Measurements from ENCODE around the gene ZCCHC9.
"Not testable (repeated sequence)": the region's sequence is repeated elsewhere in the genome, so short reads cannot be mapped to it uniquely, and the experiment has no call there.

Gene ZCCHC9

DNA sequence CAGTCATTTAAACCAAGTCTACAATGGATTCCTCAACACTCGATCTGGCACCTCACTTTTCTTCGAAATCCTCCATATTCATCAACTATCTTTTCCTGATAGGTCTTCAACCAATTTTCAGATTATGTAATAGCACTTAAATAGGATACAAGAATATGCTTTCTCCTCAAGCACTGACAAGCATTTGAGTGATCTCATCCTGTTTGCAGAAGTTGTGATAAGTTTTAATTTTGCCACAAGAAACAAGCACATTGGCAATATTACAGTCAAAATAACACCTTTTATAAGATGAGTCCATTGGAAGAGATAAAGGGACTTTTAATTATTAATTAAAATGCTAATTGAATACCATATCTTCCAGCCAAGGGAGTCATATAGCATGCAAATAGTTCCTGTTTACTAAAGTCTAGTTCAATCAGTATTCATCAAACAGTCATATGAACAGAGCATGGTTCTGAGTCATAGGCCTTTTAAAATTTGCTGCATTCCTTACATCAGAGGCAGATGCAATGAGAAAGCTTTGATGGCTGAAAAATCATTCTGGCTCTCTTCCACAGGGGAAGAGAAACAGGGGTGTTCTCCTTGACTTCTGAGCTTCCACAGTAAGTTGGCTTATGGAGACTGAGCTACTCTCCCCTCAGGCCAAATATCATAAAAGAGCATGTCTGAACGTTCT is 32.7 kb upstream of the ZCCHC9 start:
- Histone ChIP-seq H3K27me3 (ENCODE audit: control insufficient read depth in 3 of 3, insufficient read depth in 3 of 3, low read depth in 1 of 3, low read length in 3 of 3) (no peaks in the 10 kb centered on the region), H2BK15ac (ENCODE audit: low read length) (no peak overlapping the region), H3K23ac (ENCODE audit: low read depth, low read length, poor library complexity) (no peak overlapping the region), H4K91ac (ENCODE audit: low read depth, low read length, poor library complexity) (no peak overlapping the region), H3K9me3 (replicated peaks in 1 of 2; ENCODE audit: control insufficient read depth in 2 of 2, insufficient read depth in 1 of 2, low read depth in 1 of 2, low read length in 2 of 2) (peaks cover 0 to 11% of the 10 kb centered on the region in 2 donors), H3K79me1 (ENCODE audit: low read depth, low read length) (peaks cover 5% of the 10 kb centered on the region), H2BK5ac (ENCODE audit: low read length) (no peak overlapping the region), H3K4me3 (ENCODE audit: low read length in 2 of 2) (no peak overlapping the region), H3K4me2 (ENCODE audit: insufficient read depth, low read length, poor library complexity, severe bottlenecking) (no peak overlapping the region), H2AK5ac (ENCODE audit: low read depth, low read length) (no peak overlapping the region), H3K9ac (ENCODE audit: low read depth, low read length, poor library complexity) (no peak overlapping the region), H3K4me1 (ENCODE audit: control insufficient read depth in 2 of 2, insufficient read depth in 1 of 2, low read depth in 1 of 2, low read length in 2 of 2) (peaks cover 0 to 4% of the 10 kb centered on the region in 2 donors), H2BK120ac (ENCODE audit: low read depth, low read length) (no peak overlapping the region), H2BK12ac (ENCODE audit: low read length) (no peak overlapping the region), H3K14ac (ENCODE audit: low read length) (no peak overlapping the region), H3K4ac (ENCODE audit: low read length) (no peak overlapping the region), H2AFZ (ENCODE audit: low read length) (no peak overlapping the region), H3K36me3 (replicated peaks in 1 of 2; ENCODE audit: control insufficient read depth in 2 of 2, insufficient read depth in 2 of 2, low read length in 2 of 2) (no peaks in the 10 kb centered on the region), H3K18ac (ENCODE audit: low read length) (no peak overlapping the region), H3K27ac (replicated peaks; ENCODE audit: low read length) (no peak overlapping the region), H4K8ac (ENCODE audit: low read depth, low read length) (no peak overlapping the region)
- WGBS, 2 donors (ENCODE audit: extremely low coverage in 2 of 2, insufficient read length in 2 of 2, insufficient replicate concordance in 1 of 2): 80% methylated on average over 1 of the region's 3 CpGs; no CpG with 5 or more reads in 1 of the 2 donors
- DNase-seq (ENCODE audit: low spot score): no peak

GRCh38 chr5:81269751-81270393 is 31.5 kb upstream of the ZCCHC9 start:
- Histone ChIP-seq H3K9me3 (replicated peaks in 1 of 2; ENCODE audit: control insufficient read depth in 2 of 2, insufficient read depth in 1 of 2, low read depth in 1 of 2, low read length in 2 of 2) (peaks cover 0 to 11% of the 10 kb centered on the region in 2 donors), H3K14ac (ENCODE audit: low read length) (no peak overlapping the region), H2AK5ac (ENCODE audit: low read depth, low read length) (no peak overlapping the region), H3K4me3 (ENCODE audit: low read length in 2 of 2) (no peak overlapping the region), H3K79me1 (ENCODE audit: low read depth, low read length) (peaks cover 5% of the 10 kb centered on the region), H3K4me2 (ENCODE audit: insufficient read depth, low read length, poor library complexity, severe bottlenecking) (no peak overlapping the region), H2BK120ac (ENCODE audit: low read depth, low read length) (no peak overlapping the region), H3K36me3 (replicated peaks in 1 of 2; ENCODE audit: control insufficient read depth in 2 of 2, insufficient read depth in 2 of 2, low read length in 2 of 2) (no peaks in the 10 kb centered on the region), H3K4me1 (ENCODE audit: control insufficient read depth in 2 of 2, insufficient read depth in 1 of 2, low read depth in 1 of 2, low read length in 2 of 2) (peaks cover 0 to 4% of the 10 kb centered on the region in 2 donors), H2BK5ac (ENCODE audit: low read length) (no peak overlapping the region), H4K8ac (ENCODE audit: low read depth, low read length) (no peak overlapping the region), H2AFZ (ENCODE audit: low read length) (no peak overlapping the region), H3K27me3 (ENCODE audit: control insufficient read depth in 3 of 3, insufficient read depth in 3 of 3, low read depth in 1 of 3, low read length in 3 of 3) (no peaks in the 10 kb centered on the region), H3K4ac (ENCODE audit: low read length) (no peak overlapping the region), H4K91ac (ENCODE audit: low read depth, low read length, poor library complexity) (no peak overlapping the region), H2BK15ac (ENCODE audit: low read length) (no peak overlapping the region), H3K9ac (ENCODE audit: low read depth, low read length, poor library complexity) (no peak overlapping the region), H3K23ac (ENCODE audit: low read depth, low read length, poor library complexity) (no peak overlapping the region), H3K18ac (ENCODE audit: low read length) (peak overlapping the region; percentile 3), H2BK12ac (ENCODE audit: low read length) (no peak overlapping the region), H3K27ac (replicated peaks; ENCODE audit: low read length) (peak overlapping the region; percentile 15)
- no CpG with 5 or more reads among the region's 8 CpGs for WGBS, 2 donors (ENCODE audit: extremely low coverage in 2 of 2, insufficient read length in 2 of 2, insufficient replicate concordance in 1 of 2)
- no peak for DNase-seq (ENCODE audit: low spot score)

DNA sequence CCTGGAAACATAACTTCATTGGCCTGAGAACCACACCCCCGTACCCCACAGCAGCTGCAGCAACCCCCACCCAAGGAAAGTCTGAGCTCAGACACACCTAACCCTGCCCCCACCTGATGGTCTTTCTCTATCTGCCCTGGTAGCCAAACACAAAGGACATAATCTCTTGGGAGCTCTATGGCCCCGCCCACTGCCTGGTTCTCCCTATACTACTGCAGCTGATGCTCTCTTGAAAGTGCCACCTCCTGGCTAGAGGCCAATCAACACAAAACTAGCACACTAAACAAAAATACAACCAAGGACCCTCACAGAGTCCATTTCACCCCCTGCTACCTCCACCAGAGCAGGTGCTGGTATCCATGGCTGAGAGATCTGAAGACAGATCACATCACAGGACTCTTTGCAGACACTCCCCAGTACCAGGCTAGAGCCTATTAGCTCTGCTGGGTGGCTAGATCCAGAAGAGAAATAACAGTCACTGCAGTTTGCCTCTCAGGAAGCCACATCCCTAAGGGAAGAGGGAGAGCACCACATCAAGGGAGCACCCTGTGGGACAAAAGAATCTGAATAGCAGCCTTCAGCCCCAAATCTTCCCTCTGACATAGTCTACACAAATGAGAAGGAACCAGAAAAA is 30.9 kb upstream of the ZCCHC9 start:
- peak overlapping the region; percentile 3 for H3K18ac ChIP-seq (ENCODE audit: low read length)
- not testable (repeated sequence) for H3K79me1 ChIP-seq (ENCODE audit: low read depth, low read length); H2AFZ ChIP-seq (ENCODE audit: low read length); H3K4ac ChIP-seq (ENCODE audit: low read length); H3K36me3 ChIP-seq (replicated peaks in 1 of 2; ENCODE audit: control insufficient read depth in 2 of 2, insufficient read depth in 2 of 2, low read length in 2 of 2); H3K14ac ChIP-seq (ENCODE audit: low read length); H4K8ac ChIP-seq (ENCODE audit: low read depth, low read length); H3K23ac ChIP-seq (ENCODE audit: low read depth, low read length, poor library complexity); H2BK5ac ChIP-seq (ENCODE audit: low read length); H4K91ac ChIP-seq (ENCODE audit: low read depth, low read length, poor library complexity); H3K27me3 ChIP-seq (ENCODE audit: control insufficient read depth in 3 of 3, insufficient read depth in 3 of 3, low read depth in 1 of 3, low read length in 3 of 3); H2BK12ac ChIP-seq (ENCODE audit: low read length); H2AK5ac ChIP-seq (ENCODE audit: low read depth, low read length); DNase-seq (ENCODE audit: low spot score); H3K4me2 ChIP-seq (ENCODE audit: insufficient read depth, low read length, poor library complexity, severe bottlenecking); H3K4me3 ChIP-seq (ENCODE audit: low read length in 2 of 2); H3K4me1 ChIP-seq (ENCODE audit: control insufficient read depth in 2 of 2, insufficient read depth in 1 of 2, low read depth in 1 of 2, low read length in 2 of 2); H2BK120ac ChIP-seq (ENCODE audit: low read depth, low read length); H2BK15ac ChIP-seq (ENCODE audit: low read length); H3K9ac ChIP-seq (ENCODE audit: low read depth, low read length, poor library complexity)
- peak overlapping the region; percentile 15 for H3K27ac ChIP-seq (replicated peaks; ENCODE audit: low read length)
- no CpG with 5 or more reads among the region's 2 CpGs for WGBS, 2 donors (ENCODE audit: extremely low coverage in 2 of 2, insufficient read length in 2 of 2, insufficient replicate concordance in 1 of 2)
- peaks cover 0 to 13% of the 10 kb centered on the region in 2 donors for H3K9me3 ChIP-seq (replicated peaks in 1 of 2; ENCODE audit: control insufficient read depth in 2 of 2, insufficient read depth in 1 of 2, low read depth in 1 of 2, low read length in 2 of 2)

- Histone ChIP-seq H2AK5ac (ENCODE audit: low read depth, low read length) (no peak overlapping the region), H3K14ac (ENCODE audit: low read length) (no peak overlapping the region), H2BK15ac (ENCODE audit: low read length) (no peak overlapping the region), H2BK120ac (ENCODE audit: low read depth, low read length) (no peak overlapping the region), H4K8ac (ENCODE audit: low read depth, low read length) (no peak overlapping the region), H3K4me1 (ENCODE audit: control insufficient read depth in 2 of 2, insufficient read depth in 1 of 2, low read depth in 1 of 2, low read length in 2 of 2) (no peaks in the 10 kb centered on the region), H3K4me3 (ENCODE audit: low read length in 2 of 2) (no peak overlapping the region), H3K27me3 (ENCODE audit: control insufficient read depth in 3 of 3, insufficient read depth in 3 of 3, low read depth in 1 of 3, low read length in 3 of 3) (no peaks in the 10 kb centered on the region), H3K18ac (ENCODE audit: low read length) (no peak overlapping the region), H3K27ac (replicated peaks; ENCODE audit: low read length) (no peak overlapping the region), H3K9ac (ENCODE audit: low read depth, low read length, poor library complexity) (no peak overlapping the region), H2BK5ac (ENCODE audit: low read length) (no peak overlapping the region), H3K4ac (ENCODE audit: low read length) (no peak overlapping the region), H3K4me2 (ENCODE audit: insufficient read depth, low read length, poor library complexity, severe bottlenecking) (no peak overlapping the region), H2BK12ac (ENCODE audit: low read length) (no peak overlapping the region), H3K23ac (ENCODE audit: low read depth, low read length, poor library complexity) (no peak overlapping the region), H2AFZ (ENCODE audit: low read length) (no peak overlapping the region), H3K36me3 (replicated peaks in 1 of 2; ENCODE audit: control insufficient read depth in 2 of 2, insufficient read depth in 2 of 2, low read length in 2 of 2) (no peaks in the 10 kb centered on the region), H4K91ac (ENCODE audit: low read depth, low read length, poor library complexity) (no peak overlapping the region), H3K9me3 (replicated peaks in 1 of 2; ENCODE audit: control insufficient read depth in 2 of 2, insufficient read depth in 1 of 2, low read depth in 1 of 2, low read length in 2 of 2) (no peaks in the 10 kb centered on the region), H3K79me1 (ENCODE audit: low read depth, low read length) (peaks cover 1% of the 10 kb centered on the region)
- no peak for DNase-seq (ENCODE audit: low spot score)
- no CpG with 5 or more reads among the region's 1 CpG for WGBS, 2 donors (ENCODE audit: extremely low coverage in 2 of 2, insufficient read length in 2 of 2, insufficient replicate concordance in 1 of 2)
These were observed 17.4 kb upstream of the ZCCHC9 start for GRCh38 chr5:81283976-81284375.

Measured in neuronal stem cell (in vitro differentiated cells).